ENCODE data around the gene LAGE3.

The LAGE3 gene

GRCh38 chrX:154485150-154486051 lies 6.3 kb upstream of the LAGE3 start:
- Histone ChIP-seq H3K36me3 (peaks cover 0 to 19% (median 6%) of the 10 kb centered on the region in 3 donors), H3K4me3 (peak overlapping the region; percentile 76 to 84), H3K9me3 (no peaks in the 10 kb centered on the region), H3K27me3 (no peaks in the 10 kb centered on the region), H3K27ac (peak overlapping the region; percentile 76 to 82), H3K4me1 (peaks cover 0 to 35% (median 20%) of the 10 kb centered on the region in 4 donors)
- DNase-seq = no peak
- TF ChIP-seq, protein P1, sequence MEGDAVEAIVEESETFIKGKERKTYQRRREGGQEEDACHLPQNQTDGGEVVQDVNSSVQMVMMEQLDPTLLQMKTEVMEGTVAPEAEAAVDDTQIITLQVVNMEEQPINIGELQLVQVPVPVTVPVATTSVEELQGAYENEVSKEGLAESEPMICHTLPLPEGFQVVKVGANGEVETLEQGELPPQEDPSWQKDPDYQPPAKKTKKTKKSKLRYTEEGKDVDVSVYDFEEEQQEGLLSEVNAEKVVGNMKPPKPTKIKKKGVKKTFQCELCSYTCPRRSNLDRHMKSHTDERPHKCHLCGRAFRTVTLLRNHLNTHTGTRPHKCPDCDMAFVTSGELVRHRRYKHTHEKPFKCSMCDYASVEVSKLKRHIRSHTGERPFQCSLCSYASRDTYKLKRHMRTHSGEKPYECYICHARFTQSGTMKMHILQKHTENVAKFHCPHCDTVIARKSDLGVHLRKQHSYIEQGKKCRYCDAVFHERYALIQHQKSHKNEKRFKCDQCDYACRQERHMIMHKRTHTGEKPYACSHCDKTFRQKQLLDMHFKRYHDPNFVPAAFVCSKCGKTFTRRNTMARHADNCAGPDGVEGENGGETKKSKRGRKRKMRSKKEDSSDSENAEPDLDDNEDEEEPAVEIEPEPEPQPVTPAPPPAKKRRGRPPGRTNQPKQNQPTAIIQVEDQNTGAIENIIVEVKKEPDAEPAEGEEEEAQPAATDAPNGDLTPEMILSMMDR (IDR thresholded peaks at IDR 0.05) = no peak
- intact Hi-C loops (cut with DNase I; ENCODE audit: low total_unique reads) = no loop called here

- Histone ChIP-seq H3K36me3 (peaks cover 0 to 19% (median 6%) of the 10 kb centered on the region in 3 donors), H3K9me3 (no peaks in the 10 kb centered on the region), H3K4me1 (peaks cover 0 to 32% (median 19%) of the 10 kb centered on the region in 4 donors), H3K27ac (no peak overlapping the region), H3K4me3 (no peak overlapping the region), H3K27me3 (no peaks in the 10 kb centered on the region)
- no peak for DNase-seq
- TF ChIP-seq, protein P1 (IDR thresholded peaks at IDR 0.05) = no peak
- intact Hi-C loops (cut with DNase I; ENCODE audit: low total_unique reads) = no loop called here
Measured at GRCh38 chrX:154484255-154485149, 5.4 kb upstream of the LAGE3 start.

DNA sequence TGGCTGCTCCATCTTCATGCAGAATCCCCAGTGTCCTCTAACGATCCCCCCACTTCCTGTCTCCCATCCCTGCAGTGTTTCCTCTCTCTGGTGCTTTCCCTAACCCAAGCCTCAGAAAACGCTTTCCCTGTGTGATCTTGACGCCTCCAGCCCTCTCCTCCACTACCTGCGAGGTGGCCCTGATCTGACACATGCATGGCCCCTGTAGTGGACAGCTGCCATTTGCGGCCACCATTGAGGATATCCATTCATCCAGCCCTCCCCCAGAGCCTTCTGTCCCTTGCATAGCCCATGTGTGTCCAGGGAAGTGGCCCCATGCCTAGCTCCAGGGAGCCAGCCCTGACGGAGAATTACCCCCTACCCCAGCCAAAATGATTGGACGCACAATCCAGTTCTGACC lies 4.2 kb upstream of the LAGE3 start:
- H3K36me3 ChIP-seq = peaks cover 0 to 19% (median 6%) of the 10 kb centered on the region in 3 donors
- H3K4me3 ChIP-seq = no peak overlapping the region
- DNase-seq = no peak
- H3K27ac ChIP-seq = no peak overlapping the region
- H3K27me3 ChIP-seq = no peaks in the 10 kb centered on the region
- H3K9me3 ChIP-seq = no peaks in the 10 kb centered on the region
- intact Hi-C loops (cut with DNase I; ENCODE audit: low total_unique reads) = no loop called here
- TF ChIP-seq, protein P1 (IDR thresholded peaks at IDR 0.05) = no peak
- H3K4me1 ChIP-seq = peaks cover 0 to 25% (median 9%) of the 10 kb centered on the region in 4 donors

DNA sequence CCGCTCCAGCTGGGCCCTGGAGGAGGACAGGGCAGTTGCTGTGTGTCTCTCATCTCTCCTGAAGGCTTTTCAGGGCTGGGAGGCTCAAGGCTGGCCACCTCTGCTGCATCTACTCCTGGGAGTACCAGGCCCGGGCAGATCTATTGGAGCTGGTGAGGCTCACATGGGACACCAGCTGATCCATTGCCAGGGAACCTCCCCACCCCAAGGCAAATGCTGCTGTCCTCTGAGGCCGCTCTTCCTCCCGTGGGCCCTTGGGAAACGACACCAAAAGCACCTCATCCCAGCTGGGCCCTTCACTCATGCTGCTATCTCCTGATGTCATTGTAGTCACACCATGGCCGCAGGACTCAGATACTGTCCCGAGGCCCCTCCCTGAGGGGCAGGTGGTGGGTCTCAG lies 3.7 kb upstream of the LAGE3 start:
- peaks cover 0 to 29% (median 11%) of the 10 kb centered on the region in 4 donors for H3K4me1 ChIP-seq
- peaks cover 0 to 19% (median 6%) of the 10 kb centered on the region in 3 donors for H3K36me3 ChIP-seq
- H3K27me3 ChIP-seq = no peaks in the 10 kb centered on the region
- no peaks in the 10 kb centered on the region for H3K9me3 ChIP-seq
- intact Hi-C loops (cut with DNase I; ENCODE audit: low total_unique reads) = no loop called here
- H3K27ac ChIP-seq = no peak overlapping the region
- no peak overlapping the region for H3K4me3 ChIP-seq
- TF ChIP-seq, protein P1 (IDR thresholded peaks at IDR 0.05) = no peak
- no peak for DNase-seq

DNA sequence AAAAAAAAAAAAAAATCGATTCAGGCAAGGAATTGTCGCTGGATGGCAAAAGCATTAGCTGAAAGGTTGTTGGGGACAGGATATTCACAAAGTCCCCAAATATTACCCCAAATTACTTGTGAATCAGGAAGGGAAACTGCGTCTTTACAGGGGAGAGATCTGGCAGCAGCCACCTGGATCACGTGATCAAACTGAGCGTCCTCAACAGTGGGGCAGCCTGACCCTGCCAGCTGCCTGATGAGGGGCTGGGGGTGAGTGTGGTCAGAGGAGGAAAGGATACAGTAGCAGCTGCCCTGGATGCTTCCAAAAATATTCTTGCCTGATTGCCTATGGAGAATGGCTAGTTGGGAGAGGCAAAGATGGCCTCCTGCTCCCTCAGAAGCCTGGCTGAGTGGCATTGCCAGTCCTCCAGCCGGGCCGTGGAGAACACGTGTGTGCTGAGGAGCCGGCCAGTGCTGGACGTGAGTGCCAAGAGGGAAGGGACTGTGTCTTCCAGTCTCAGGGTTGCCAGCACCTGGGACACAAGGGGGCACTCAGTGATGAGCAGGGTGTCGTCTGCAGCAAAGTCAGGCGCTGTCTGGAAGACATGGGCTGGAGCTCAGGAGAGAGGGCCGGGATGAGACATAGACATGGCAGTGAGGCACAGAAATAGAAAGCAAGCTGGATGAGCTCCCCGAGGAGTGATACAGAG lies 3.0 kb upstream of the LAGE3 start:
- Histone ChIP-seq H3K4me1 (peaks cover 0 to 21% (median 11%) of the 10 kb centered on the region in 4 donors), H3K4me3 (no peak overlapping the region), H3K36me3 (peaks cover 0 to 19% (median 6%) of the 10 kb centered on the region in 3 donors), H3K27ac (no peak overlapping the region), H3K27me3 (no peaks in the 10 kb centered on the region), H3K9me3 (no peaks in the 10 kb centered on the region)
- TF ChIP-seq, protein P1 (IDR thresholded peaks at IDR 0.05) = no peak
- DNase-seq = no peak
- intact Hi-C loops (cut with DNase I; ENCODE audit: low total_unique reads) = no loop called here

Data from tibial artery (tissue), 4 donors.